ENCODE measurements around the gene UBE2J2. TPM values are rescaled to one million over a fixed set of nuclear protein-coding genes. Genes with fewer than 3 reads are reported as not detected.

The UBE2J2 gene
- total and polyA plus RNA-seq, 4 donors = 21.0 to 30.4 (median 25.8) TPM

GRCh38 chr1:1315435-1315954 lies 41.8 kb upstream of the UBE2J2 start:
- Histone ChIP-seq H3K9me3 (ENCODE audit: control insufficient read depth in 4 of 4, low read length in 3 of 4) (no peaks in the 10 kb centered on the region), H3K9ac (ENCODE audit: low read depth in 1 of 2, low read length in 2 of 2) (no peak overlapping the region), H3K4me3 (ENCODE audit: low read depth in 1 of 3, low read length in 3 of 3) (no peak overlapping the region), H3K27me3 (ENCODE audit: control insufficient read depth in 4 of 4, insufficient read depth in 4 of 4, low read length in 3 of 4) (no peaks in the 10 kb centered on the region), H3K27ac (ENCODE audit: low read depth in 1 of 2, low read length in 2 of 2) (no peak overlapping the region), H3K36me3 (ENCODE audit: control insufficient read depth in 4 of 4, insufficient read depth in 3 of 4, low read depth in 1 of 4, low read length in 3 of 4) (peaks cover 6 to 44% (median 19%) of the 10 kb centered on the region in 4 donors), H3K4me1 (ENCODE audit: control insufficient read depth in 4 of 4, insufficient read depth in 4 of 4, low read length in 3 of 4) (peaks cover 0 to 4% (median 2%) of the 10 kb centered on the region in 4 donors)
- no peak for DNase-seq (ENCODE audit: low spot score)
- WGBS = 85% methylated on average over 25 of the region's 26 CpGs
- no peak for TF ChIP-seq HNF4G (IDR thresholded peaks at IDR 0.05)
- TF ChIP-seq, protein P1, sequence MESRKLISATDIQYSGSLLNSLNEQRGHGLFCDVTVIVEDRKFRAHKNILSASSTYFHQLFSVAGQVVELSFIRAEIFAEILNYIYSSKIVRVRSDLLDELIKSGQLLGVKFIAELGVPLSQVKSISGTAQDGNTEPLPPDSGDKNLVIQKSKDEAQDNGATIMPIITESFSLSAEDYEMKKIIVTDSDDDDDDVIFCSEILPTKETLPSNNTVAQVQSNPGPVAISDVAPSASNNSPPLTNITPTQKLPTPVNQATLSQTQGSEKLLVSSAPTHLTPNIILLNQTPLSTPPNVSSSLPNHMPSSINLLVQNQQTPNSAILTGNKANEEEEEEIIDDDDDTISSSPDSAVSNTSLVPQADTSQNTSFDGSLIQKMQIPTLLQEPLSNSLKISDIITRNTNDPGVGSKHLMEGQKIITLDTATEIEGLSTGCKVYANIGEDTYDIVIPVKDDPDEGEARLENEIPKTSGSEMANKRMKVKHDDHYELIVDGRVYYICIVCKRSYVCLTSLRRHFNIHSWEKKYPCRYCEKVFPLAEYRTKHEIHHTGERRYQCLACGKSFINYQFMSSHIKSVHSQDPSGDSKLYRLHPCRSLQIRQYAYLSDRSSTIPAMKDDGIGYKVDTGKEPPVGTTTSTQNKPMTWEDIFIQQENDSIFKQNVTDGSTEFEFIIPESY (IDR thresholded peaks at IDR 0.05) = no peak
- no peak for TF ChIP-seq GABPA (IDR thresholded peaks at IDR 0.05 in 1 of 2, conservative IDR thresholded peaks at IDR 0.05 in 1 of 2)
- TF ChIP-seq, protein P2, sequence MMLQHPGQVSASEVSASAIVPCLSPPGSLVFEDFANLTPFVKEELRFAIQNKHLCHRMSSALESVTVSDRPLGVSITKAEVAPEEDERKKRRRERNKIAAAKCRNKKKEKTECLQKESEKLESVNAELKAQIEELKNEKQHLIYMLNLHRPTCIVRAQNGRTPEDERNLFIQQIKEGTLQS (IDR thresholded peaks at IDR 0.05) = no peak
- TF ChIP-seq, protein P3, sequence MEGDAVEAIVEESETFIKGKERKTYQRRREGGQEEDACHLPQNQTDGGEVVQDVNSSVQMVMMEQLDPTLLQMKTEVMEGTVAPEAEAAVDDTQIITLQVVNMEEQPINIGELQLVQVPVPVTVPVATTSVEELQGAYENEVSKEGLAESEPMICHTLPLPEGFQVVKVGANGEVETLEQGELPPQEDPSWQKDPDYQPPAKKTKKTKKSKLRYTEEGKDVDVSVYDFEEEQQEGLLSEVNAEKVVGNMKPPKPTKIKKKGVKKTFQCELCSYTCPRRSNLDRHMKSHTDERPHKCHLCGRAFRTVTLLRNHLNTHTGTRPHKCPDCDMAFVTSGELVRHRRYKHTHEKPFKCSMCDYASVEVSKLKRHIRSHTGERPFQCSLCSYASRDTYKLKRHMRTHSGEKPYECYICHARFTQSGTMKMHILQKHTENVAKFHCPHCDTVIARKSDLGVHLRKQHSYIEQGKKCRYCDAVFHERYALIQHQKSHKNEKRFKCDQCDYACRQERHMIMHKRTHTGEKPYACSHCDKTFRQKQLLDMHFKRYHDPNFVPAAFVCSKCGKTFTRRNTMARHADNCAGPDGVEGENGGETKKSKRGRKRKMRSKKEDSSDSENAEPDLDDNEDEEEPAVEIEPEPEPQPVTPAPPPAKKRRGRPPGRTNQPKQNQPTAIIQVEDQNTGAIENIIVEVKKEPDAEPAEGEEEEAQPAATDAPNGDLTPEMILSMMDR (IDR thresholded peaks at IDR 0.05; ENCODE audit: low read depth, low read length, missing input control) = no peak
- no peak for TF ChIP-seq RAD21 (IDR thresholded peaks at IDR 0.05)
- TF ChIP-seq JUND (IDR thresholded peaks at IDR 0.05) = no peak
- TF ChIP-seq RXRA (IDR thresholded peaks at IDR 0.05) = no peak
- TF ChIP-seq NR2F2 (IDR thresholded peaks at IDR 0.05) = no peak
- TF ChIP-seq FOXA1 (IDR thresholded peaks at IDR 0.05) = no peak
- no peak for TF ChIP-seq YY1 (IDR thresholded peaks at IDR 0.05)
- no peak for TF ChIP-seq HNF4A (conservative IDR thresholded peaks at IDR 0.05)
- TF ChIP-seq TAF1 (conservative IDR thresholded peaks at IDR 0.05) = no peak
- no peak for TF ChIP-seq EGR1 (IDR thresholded peaks at IDR 0.05; ENCODE audit: low read depth in 2 of 2)

GRCh38 chr1:1314678-1315335 lies 41.2 kb upstream of the UBE2J2 start:
- Histone ChIP-seq H3K9me3 (ENCODE audit: control insufficient read depth in 4 of 4, low read length in 3 of 4) (no peaks in the 10 kb centered on the region), H3K27me3 (ENCODE audit: control insufficient read depth in 4 of 4, insufficient read depth in 4 of 4, low read length in 3 of 4) (no peaks in the 10 kb centered on the region), H3K36me3 (ENCODE audit: control insufficient read depth in 4 of 4, insufficient read depth in 3 of 4, low read depth in 1 of 4, low read length in 3 of 4) (peaks cover 3 to 41% (median 19%) of the 10 kb centered on the region in 4 donors), H3K4me1 (ENCODE audit: control insufficient read depth in 4 of 4, insufficient read depth in 4 of 4, low read length in 3 of 4) (peaks cover 0 to 4% (median 3%) of the 10 kb centered on the region in 4 donors), H3K27ac (ENCODE audit: low read depth in 1 of 2, low read length in 2 of 2) (no peak overlapping the region), H3K9ac (ENCODE audit: low read depth in 1 of 2, low read length in 2 of 2) (no peak overlapping the region), H3K4me3 (ENCODE audit: low read depth in 1 of 3, low read length in 3 of 3) (no peak overlapping the region)
- no peak for TF ChIP-seq HNF4G (IDR thresholded peaks at IDR 0.05)
- TF ChIP-seq YY1 (IDR thresholded peaks at IDR 0.05) = no peak
- no peak for TF ChIP-seq GABPA (IDR thresholded peaks at IDR 0.05 in 1 of 2, conservative IDR thresholded peaks at IDR 0.05 in 1 of 2)
- TF ChIP-seq FOXA2 (IDR thresholded peaks at IDR 0.05) = no peak
- TF ChIP-seq RXRA (IDR thresholded peaks at IDR 0.05) = no peak
- TF ChIP-seq FOXA1 (IDR thresholded peaks at IDR 0.05) = no peak
- no peak for TF ChIP-seq TAF1 (conservative IDR thresholded peaks at IDR 0.05)
- TF ChIP-seq, protein P2 (IDR thresholded peaks at IDR 0.05) = no peak
- TF ChIP-seq RAD21 (IDR thresholded peaks at IDR 0.05) = no peak
- no peak for TF ChIP-seq SP1 (IDR thresholded peaks at IDR 0.05)
- TF ChIP-seq, protein P1 (IDR thresholded peaks at IDR 0.05) = no peak
- DNase-seq (ENCODE audit: low spot score) = no peak
- WGBS = 94% methylated on average over 23 of the region's 23 CpGs
